ENCODE results near the gene SLX4IP.

SLX4IP gene

GRCh38 chr20:10427060-10427692 lies 7.9 kb upstream of the SLX4IP start:
- DNase-seq (ENCODE audit: low read depth) = no peak
- no peak overlapping the region for H3K4me3 ChIP-seq (ENCODE audit: low read depth, low read length)

- no peak overlapping the region for H3K4me3 ChIP-seq (ENCODE audit: low read depth, low read length)
- no peak for DNase-seq (ENCODE audit: low read depth)
Observed at GRCh38 chr20:10428008-10428407, 7.1 kb upstream of the SLX4IP start.

GRCh38 chr20:10429443-10429981 lies 5.6 kb upstream of the SLX4IP start:
- DNase-seq (ENCODE audit: low read depth) = no peak
- no peak overlapping the region for H3K4me3 ChIP-seq (ENCODE audit: low read depth, low read length)

- H3K4me3 ChIP-seq (ENCODE audit: low read depth, low read length) = no peak overlapping the region
- no peak for DNase-seq (ENCODE audit: low read depth)
Observed at GRCh38 chr20:10430000-10430466, 5.1 kb upstream of the SLX4IP start.

- no peak overlapping the region for H3K4me3 ChIP-seq (ENCODE audit: low read depth, low read length)
- no peak for DNase-seq (ENCODE audit: low read depth)
Observed at GRCh38 chr20:10430704-10431103, 4.4 kb upstream of the SLX4IP start.

- no peak for DNase-seq (ENCODE audit: low read depth)
- H3K4me3 ChIP-seq (ENCODE audit: low read depth, low read length) = no peak overlapping the region
Observed at GRCh38 chr20:10432079-10432478, 3.0 kb upstream of the SLX4IP start.

GRCh38 chr20:10433014-10433622 lies 2.0 kb upstream of the SLX4IP start:
- H3K4me3 ChIP-seq (ENCODE audit: low read depth, low read length) = peak overlapping the region; percentile 85
- DNase-seq (ENCODE audit: low read depth) = no peak

GRCh38 chr20:10433623-10434466 lies 1.3 kb upstream of the SLX4IP start, which contains the start of gene MKKS:
TSS of gene MKKS (minus strand) at chr20:10434222. CDS start at chr20:10413514, 20,708 bp downstream.
- DNase-seq (ENCODE audit: low read depth) = peak; percentile 81
- H3K4me3 ChIP-seq (ENCODE audit: low read depth, low read length) = peak within 1 kb of the TSS; percentile 85

- peak overlapping the region; percentile 85 for H3K4me3 ChIP-seq (ENCODE audit: low read depth, low read length)
- peak; percentile 98 for DNase-seq (ENCODE audit: low read depth)
Observed at GRCh38 chr20:10434467-10434831, 656 bp upstream of the SLX4IP start.

GRCh38 chr20:10436053-10436699 lies 1.1 kb downstream of the SLX4IP start:
- no peak for DNase-seq (ENCODE audit: low read depth)
- no peak overlapping the region for H3K4me3 ChIP-seq (ENCODE audit: low read depth, low read length)

- DNase-seq (ENCODE audit: low read depth) = no peak
- H3K4me3 ChIP-seq (ENCODE audit: low read depth, low read length) = no peak overlapping the region
Observed at GRCh38 chr20:10438217-10438616, 3.1 kb downstream of the SLX4IP start.

- no peak for DNase-seq (ENCODE audit: low read depth)
- no peak overlapping the region for H3K4me3 ChIP-seq (ENCODE audit: low read depth, low read length)
Observed at GRCh38 chr20:10443936-10444335, 8.8 kb downstream of the SLX4IP start.

- DNase-seq (ENCODE audit: low read depth) = no peak
Observed at GRCh38 chr20:10445758-10446157, 10.7 kb downstream of the SLX4IP start.

GRCh38 chr20:10447028-10447427 lies 11.9 kb downstream of the SLX4IP start:
- no peak for DNase-seq (ENCODE audit: low read depth)

More at GRCh38 chr20:10445758-10446157, 10.7 kb downstream of the SLX4IP start:
- H3K4me3 ChIP-seq (ENCODE audit: low read depth, low read length) = no peak overlapping the region

GRCh38 chr20:10448270-10449156 lies 13.4 kb downstream of the SLX4IP start:
- H3K4me3 ChIP-seq (ENCODE audit: low read depth, low read length) = no peak overlapping the region
- DNase-seq (ENCODE audit: low read depth) = no peak

More at GRCh38 chr20:10447028-10447427, 11.9 kb downstream of the SLX4IP start:
- H3K4me3 ChIP-seq (ENCODE audit: low read depth, low read length) = no peak overlapping the region

GRCh38 chr20:10449270-10449669 lies 14.2 kb downstream of the SLX4IP start:
- H3K4me3 ChIP-seq (ENCODE audit: low read depth, low read length) = no peak overlapping the region
- no peak for DNase-seq (ENCODE audit: low read depth)

- no peak for DNase-seq (ENCODE audit: low read depth)
- no peak overlapping the region for H3K4me3 ChIP-seq (ENCODE audit: low read depth, low read length)
Observed at GRCh38 chr20:10453241-10453640, 18.1 kb downstream of the SLX4IP start.

- DNase-seq (ENCODE audit: low read depth) = no peak
- no peak overlapping the region for H3K4me3 ChIP-seq (ENCODE audit: low read depth, low read length)
Observed at GRCh38 chr20:10454151-10454750, 19.1 kb downstream of the SLX4IP start.

Data from skeletal muscle cell (primary cell).